ENCODE measurements around the gene CASZ1.

- no peak for TF ChIP-seq FOXA1 (IDR thresholded peaks at IDR 0.05; ENCODE audit: borderline replicate concordance)
- TF ChIP-seq ZBTB33 (CRISPR knock-in tag; IDR thresholded peaks at IDR 0.05), result no peak
- no peak for TF ChIP-seq USF2 (CRISPR knock-in tag; IDR thresholded peaks at IDR 0.05)
- no peak for TF ChIP-seq RBM34 (IDR thresholded peaks at IDR 0.05; ENCODE audit: borderline replicate concordance, insufficient read depth, low read length)
- TF ChIP-seq CTCF (IDR thresholded peaks at IDR 0.05 in 2 of 3, conservative IDR thresholded peaks at IDR 0.05 in 1 of 3; ENCODE audit: insufficient read depth in 2 of 3, low read depth in 1 of 3, low read length in 3 of 3), result no peak
- no peak for TF ChIP-seq ZNF395 (CRISPR knock-in tag; IDR thresholded peaks at IDR 0.05)
- no peak for TF ChIP-seq ZNF274 (IDR thresholded peaks at IDR 0.05; ENCODE audit: borderline replicate concordance, low read depth, low read length)
- TF ChIP-seq FOXP4 (CRISPR knock-in tag; IDR thresholded peaks at IDR 0.05; ENCODE audit: borderline replicate concordance), result no peak
- TF ChIP-seq CREB3L1 (IDR thresholded peaks at IDR 0.05; ENCODE audit: borderline replicate concordance, low read depth), result no peak
- no peak for TF ChIP-seq RAD21 (CRISPR knock-in tag; conservative IDR thresholded peaks at IDR 0.05 in 1 of 2, IDR thresholded peaks at IDR 0.05 in 1 of 2)
- no peak for TF ChIP-seq ZNF584 (CRISPR knock-in tag; IDR thresholded peaks at IDR 0.05; ENCODE audit: low read depth)
- TF ChIP-seq ATF2 (CRISPR knock-in tag; IDR thresholded peaks at IDR 0.05), result no peak
- TF ChIP-seq ZNF217 (CRISPR knock-in tag; IDR thresholded peaks at IDR 0.05), result no peak
- TF ChIP-seq MAX (CRISPR knock-in tag; IDR thresholded peaks at IDR 0.05), result no peak
These were observed 10.5 kb upstream of the CASZ1 start for GRCh38 chr1:10806966-10807365.
